Astrocyte of the spinal cord (primary cell): ENCODE measurements around the gene ILKAP.

ENCODE experiments used
- DNase-seq: peaks from one replicate; pipeline ENCODE4 v3.0.0; 2011; ENCODE audit warnings: low read depth, low spot score
- H3K4me3 ChIP-seq: 2 replicates; pipeline ENCODE4 v1.5.1; 2011; ENCODE audit warnings: low read depth, mild to moderate bottlenecking, low read length, moderate library complexity
- CTCF ChIP-seq: IDR thresholded peaks from 2 replicates; pipeline ENCODE4 v1.5.1; 2012; ENCODE audit warnings: low read depth, mild to moderate bottlenecking, low read length, inconsistent platforms
- in situ Hi-C: cut with HindIII; loops from 2 replicates; pipeline ENCODE4 v1.10.0; 2017; ENCODE audit warnings: low sequenced_read_pairs

The ILKAP gene

GRCh38 chr2:238137885-238138284 lies 65.6 kb downstream of the ILKAP start:
- H3K4me3 ChIP-seq = no peak overlapping the region
- in situ Hi-C loops = no loop called here
- DNase-seq = no peak
- no peak for TF ChIP-seq CTCF

- H3K4me3 ChIP-seq = no peak overlapping the region
- DNase-seq = no peak
- in situ Hi-C loops = no loop called here
- no peak for TF ChIP-seq CTCF
These were observed 66.5 kb downstream of the ILKAP start for GRCh38 chr2:238136820-238137537.

GRCh38 chr2:238135601-238136150 lies 67.8 kb downstream of the ILKAP start:
- TF ChIP-seq CTCF = no peak
- no peak overlapping the region for H3K4me3 ChIP-seq
- no peak for DNase-seq
- in situ Hi-C loops = no loop called here

GRCh38 chr2:238134393-238134785 lies 69.1 kb downstream of the ILKAP start:
- H3K4me3 ChIP-seq = no peak overlapping the region
- TF ChIP-seq CTCF = no peak
- in situ Hi-C loops = no loop called here
- DNase-seq = no peak

GRCh38 chr2:238133499-238134392 lies 69.7 kb downstream of the ILKAP start:
- no peak overlapping the region for H3K4me3 ChIP-seq
- in situ Hi-C loops = no loop called here
- no peak for TF ChIP-seq CTCF
- no peak for DNase-seq

GRCh38 chr2:238132463-238133450 lies 70.7 kb downstream of the ILKAP start:
- no peak overlapping the region for H3K4me3 ChIP-seq
- TF ChIP-seq CTCF = no peak
- in situ Hi-C loops = no loop called here
- no peak for DNase-seq
